ENCODE measurements around the gene APOBEC3F. TPM values are rescaled to one million over a fixed set of nuclear protein-coding genes. Genes with fewer than 3 reads are reported as not detected.

Gene APOBEC3F
- total and polyA plus RNA-seq, 2 of the 13 experiments (the other 11 are each of a cell fraction or from before 2014, with no cell fraction given) = 2.9 to 3.7 TPM

GRCh38 chr22:39010946-39011345 is 29.7 kb upstream of the APOBEC3F start:
- in situ Hi-C loops (cut with HindIII; ENCODE audit: extremely low pct_ligation_motif_present, low pct_unique_long_range_greater_than_20kb) = loop anchor here (5.0 kb wide), 1 partner anchor 106 kb away; no protein-coding TSS in a partner anchor
- Histone ChIP-seq H3K4me2 (ENCODE audit: low read depth, low read length) (peak overlapping the region; percentile 32; the same call in 1 of the 2 replicates), H4K20me1 (ENCODE audit: insufficient read depth, low read length) (no peaks in the 10 kb centered on the region), H3K9me3 (ENCODE audit: low read length) (no peaks in the 10 kb centered on the region), H3K27ac (ENCODE audit: extremely low read length, insufficient read depth, low read length) (no peak overlapping the region), H3K4me3 (replicated peaks in 1 of 3; ENCODE audit: insufficient read depth in 1 of 3, low read depth in 2 of 3, low read length in 3 of 3) (no peak overlapping the region), H2AFZ (ENCODE audit: low read length) (no peak overlapping the region), H3K27me3 (ENCODE audit: control insufficient read depth in 1 of 2, insufficient read depth in 2 of 2, low read length in 2 of 2) (no peaks in the 10 kb centered on the region; a peak in 2 of 5 replicates), H3K79me2 (ENCODE audit: insufficient read depth, low read length) (no peaks in the 10 kb centered on the region), H3K4me1 (ENCODE audit: insufficient read depth, low read length) (peaks cover 49% of the 10 kb centered on the region), H3K36me3 (replicated peaks in 1 of 2; ENCODE audit: control insufficient read depth in 1 of 2, insufficient read depth in 2 of 2, low read length in 2 of 2) (no peaks in the 10 kb centered on the region), H3K9ac (ENCODE audit: insufficient read depth, low read depth, low read length) (no peak overlapping the region)
- BruUV-seq (replicated peaks) = no TSS peak
- DNase-seq (ENCODE audit: low spot score) (no peak), ATAC-seq (no peak), FAIRE-seq (no peak)
- TF ChIP-seq ZNF687 (CRISPR knock-in tag; IDR thresholded peaks at IDR 0.05) (0 out of 2 replicates have a peak, but pooled peaks have one; percentile 25), KDM6A (CRISPR knock-in tag; IDR thresholded peaks at IDR 0.05; ENCODE audit: low read depth) (no peak)
- intact Hi-C loops (cut with micrococcal nuclease; ENCODE audit: unreplicated experiment) = no loop called here
- ChIA-PET CTCF (ENCODE audit: low intra/inter-chr PET ratio, low total read pairs) (interaction anchor here (0.9 kb wide), 1 partner anchor 107 kb away, joined by 4 read pairs; no protein-coding TSS in a partner anchor), POLR2A (no interaction called here)
- 37% methylated on average over 15 of the region's 15 CpGs for WGBS (ENCODE audit: low lambda C conversion rate)
